ENCODE data around the gene DUS2. TPM values are rescaled to one million over a fixed set of nuclear protein-coding genes. Genes with fewer than 3 reads are reported as not detected.
"Not testable (repeated sequence)": the region's sequence is repeated elsewhere in the genome, so short reads cannot be mapped to it uniquely, and the experiment has no call there.

Gene DUS2
- total and polyA plus RNA-seq, 7 donors, result 3.4 to 15.1 (median 9.5) TPM

DNA sequence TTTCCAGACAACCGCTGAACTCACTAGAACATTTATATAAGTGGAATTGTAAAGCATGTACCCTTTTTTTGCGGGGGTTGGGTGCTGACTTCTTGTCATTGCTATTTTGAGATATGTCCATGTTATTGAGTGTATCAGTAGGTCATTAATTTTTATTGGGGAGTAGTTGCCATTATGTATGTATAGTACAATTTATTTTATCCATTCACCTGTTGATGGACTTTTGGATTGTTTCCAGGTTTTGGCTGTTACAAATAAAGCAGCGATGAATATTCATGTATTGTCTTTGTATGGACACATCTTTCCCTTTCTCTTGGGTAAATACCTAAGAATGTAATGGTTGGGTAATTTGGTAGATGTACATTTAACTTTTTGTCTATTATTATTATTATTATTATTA is 74.8 kb downstream of the DUS2 start:
- no peak for ATAC-seq
- 88 to 94% (median 93%) methylated on average over 3 of the region's 3 CpGs for WGBS, 3 donors
- peaks cover 0 to 7% of the 10 kb centered on the region in 2 donors for H3K36me3 ChIP-seq (ENCODE audit: insufficient read depth in 1 of 2, low read depth in 1 of 2)
- H3K9me3 ChIP-seq, result no peaks in the 10 kb centered on the region
- peaks cover 67% of the 10 kb centered on the region for H3K4me1 ChIP-seq
- intact Hi-C loops (cut with DNase I), result loop anchor here in 1 of 2 donors (5.0 kb wide), 1 partner anchor 129 kb away; no protein-coding TSS in a partner anchor
- no peaks in the 10 kb centered on the region for H3K27me3 ChIP-seq (ENCODE audit: insufficient read depth in 3 of 3, low read length in 2 of 3)
- H3K4me3 ChIP-seq, result no peak overlapping the region
- peak overlapping the region; percentile 19 for H3K27ac ChIP-seq
- DNase-seq, result no peak
- TF ChIP-seq, protein P1, sequence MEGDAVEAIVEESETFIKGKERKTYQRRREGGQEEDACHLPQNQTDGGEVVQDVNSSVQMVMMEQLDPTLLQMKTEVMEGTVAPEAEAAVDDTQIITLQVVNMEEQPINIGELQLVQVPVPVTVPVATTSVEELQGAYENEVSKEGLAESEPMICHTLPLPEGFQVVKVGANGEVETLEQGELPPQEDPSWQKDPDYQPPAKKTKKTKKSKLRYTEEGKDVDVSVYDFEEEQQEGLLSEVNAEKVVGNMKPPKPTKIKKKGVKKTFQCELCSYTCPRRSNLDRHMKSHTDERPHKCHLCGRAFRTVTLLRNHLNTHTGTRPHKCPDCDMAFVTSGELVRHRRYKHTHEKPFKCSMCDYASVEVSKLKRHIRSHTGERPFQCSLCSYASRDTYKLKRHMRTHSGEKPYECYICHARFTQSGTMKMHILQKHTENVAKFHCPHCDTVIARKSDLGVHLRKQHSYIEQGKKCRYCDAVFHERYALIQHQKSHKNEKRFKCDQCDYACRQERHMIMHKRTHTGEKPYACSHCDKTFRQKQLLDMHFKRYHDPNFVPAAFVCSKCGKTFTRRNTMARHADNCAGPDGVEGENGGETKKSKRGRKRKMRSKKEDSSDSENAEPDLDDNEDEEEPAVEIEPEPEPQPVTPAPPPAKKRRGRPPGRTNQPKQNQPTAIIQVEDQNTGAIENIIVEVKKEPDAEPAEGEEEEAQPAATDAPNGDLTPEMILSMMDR (IDR thresholded peaks at IDR 0.05), result no peak

DNA sequence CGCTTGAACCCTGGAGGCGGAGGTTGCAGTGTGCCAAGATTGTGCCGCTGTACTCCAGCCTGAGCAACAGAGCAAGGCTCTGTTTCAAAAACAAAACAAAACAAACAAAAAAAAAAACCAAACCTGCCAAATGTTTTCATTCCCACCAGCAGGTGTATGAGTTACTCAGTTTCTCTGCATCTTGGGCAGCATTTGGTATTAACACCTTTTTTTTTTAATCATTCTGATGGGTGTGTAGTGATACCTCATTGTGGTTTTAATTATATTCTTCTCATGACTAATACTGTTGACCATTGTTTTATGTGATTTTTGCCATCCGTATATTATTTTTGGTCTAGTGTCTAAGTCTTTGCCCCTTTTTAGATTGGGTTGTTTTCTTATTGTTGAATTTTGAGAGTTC is 77.4 kb downstream of the DUS2 start:
- 66 to 85% (median 66%) methylated on average over 4 of the region's 4 CpGs for WGBS, 3 donors
- H3K36me3 ChIP-seq (ENCODE audit: insufficient read depth in 1 of 2, low read depth in 1 of 2), result peaks cover 0 to 7% of the 10 kb centered on the region in 2 donors
- intact Hi-C loops (cut with DNase I), result no loop called here
- peaks cover 49% of the 10 kb centered on the region for H3K4me1 ChIP-seq
- TF ChIP-seq, protein P1 (IDR thresholded peaks at IDR 0.05), result no peak
- no peak overlapping the region for H3K4me3 ChIP-seq
- H3K27me3 ChIP-seq (ENCODE audit: insufficient read depth in 3 of 3, low read length in 2 of 3), result no peaks in the 10 kb centered on the region
- no peak for ATAC-seq
- DNase-seq, result no peak
- H3K9me3 ChIP-seq, result no peaks in the 10 kb centered on the region
- H3K27ac ChIP-seq, result peak overlapping the region; percentile 13

DNA sequence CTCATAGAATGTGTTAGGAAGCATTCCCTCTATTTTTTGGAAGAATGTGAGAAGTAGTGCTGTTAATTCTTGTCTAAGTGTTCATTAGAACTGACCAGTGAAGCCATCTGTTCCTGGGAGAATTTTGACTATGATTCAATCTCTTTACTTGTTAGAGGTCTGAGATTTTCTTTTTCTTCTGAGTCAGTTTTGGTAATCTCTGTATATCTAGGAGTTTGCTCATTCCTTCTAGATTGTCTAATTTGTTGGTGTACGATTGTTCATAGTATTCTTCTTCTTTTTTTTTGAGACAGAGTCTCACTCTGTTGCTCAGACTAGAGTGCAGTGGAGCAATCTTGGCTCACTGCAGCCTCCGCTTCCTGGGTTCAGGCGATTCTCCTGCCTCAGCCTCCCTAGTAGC is 82.5 kb downstream of the DUS2 start:
- Histone ChIP-seq H3K9me3 (peaks cover 7% of the 10 kb centered on the region), H3K4me3 (no peak overlapping the region), H3K4me1 (peaks cover 18% of the 10 kb centered on the region), H3K27ac (no peak overlapping the region), H3K27me3 (ENCODE audit: insufficient read depth in 3 of 3, low read length in 2 of 3) (no peaks in the 10 kb centered on the region), H3K36me3 (ENCODE audit: insufficient read depth in 1 of 2, low read depth in 1 of 2) (no peaks in the 10 kb centered on the region)
- intact Hi-C loops (cut with DNase I), result no loop called here
- no peak for ATAC-seq
- WGBS, 3 donors, result 91 to 97% (median 96%) methylated on average over 3 of the region's 3 CpGs
- TF ChIP-seq, protein P1 (IDR thresholded peaks at IDR 0.05), result no peak
- no peak for DNase-seq

DNA sequence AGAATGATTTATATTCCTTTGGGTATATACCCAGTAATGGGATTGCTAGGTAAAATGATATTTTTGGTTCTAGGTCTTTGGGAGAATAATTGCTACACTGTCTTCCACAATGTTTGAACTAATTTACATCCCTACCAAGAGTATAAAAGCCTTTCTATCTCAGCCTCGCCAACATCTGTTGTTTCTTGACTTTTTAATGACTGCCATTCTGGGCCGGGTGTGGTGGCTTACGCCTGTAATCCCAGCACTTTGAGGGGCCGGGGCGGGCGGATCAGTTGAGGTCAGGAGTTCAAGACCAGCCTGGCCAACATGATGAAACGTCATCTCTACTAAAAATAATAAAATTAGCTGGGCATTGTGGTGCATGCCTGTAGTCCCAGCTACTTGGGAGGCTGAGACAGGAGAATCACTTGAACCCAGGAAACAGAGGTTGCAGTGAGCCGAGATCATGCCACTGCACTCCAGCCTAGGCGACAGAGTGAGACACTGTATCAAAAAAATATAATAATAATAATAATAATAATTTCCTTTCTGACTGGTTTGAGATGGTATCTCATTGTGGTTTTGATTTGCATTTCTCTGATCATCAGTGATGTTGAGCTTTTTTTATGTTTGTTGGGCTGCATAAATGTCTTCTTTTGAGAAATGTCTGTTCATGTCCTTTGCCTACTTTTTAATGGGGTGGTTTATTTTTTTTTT is 84.3 kb downstream of the DUS2 start:
- H3K27ac ChIP-seq; ATAC-seq; H3K27me3 ChIP-seq (ENCODE audit: insufficient read depth in 3 of 3, low read length in 2 of 3); DNase-seq; intact Hi-C loops (cut with DNase I); H3K36me3 ChIP-seq (ENCODE audit: insufficient read depth in 1 of 2, low read depth in 1 of 2); H3K4me3 ChIP-seq: not testable (repeated sequence)
- Histone ChIP-seq H3K9me3 (peaks cover 15% of the 10 kb centered on the region), H3K4me1 (peaks cover 16% of the 10 kb centered on the region)
- WGBS, 3 donors, result 78 to 82% (median 79%) methylated on average over 9 of the region's 9 CpGs

DNA sequence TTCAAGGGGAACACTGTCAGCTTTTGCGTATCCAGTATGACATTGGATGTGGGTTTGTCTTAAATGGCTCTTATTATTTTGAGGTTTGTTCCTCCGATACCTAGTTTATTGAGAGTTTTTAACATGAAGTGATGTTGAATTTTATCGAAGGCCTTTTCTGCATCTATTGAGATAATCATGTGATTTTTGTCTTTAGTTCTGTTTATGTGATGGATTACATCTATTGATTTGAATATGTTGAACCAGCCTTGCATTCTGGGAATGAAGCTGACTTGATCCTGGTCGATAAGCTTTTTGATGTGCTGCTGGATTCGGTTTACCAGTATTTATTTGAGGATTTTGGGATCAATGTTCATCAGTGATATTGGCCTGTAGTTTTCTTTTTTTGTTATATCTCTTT is 86.1 kb downstream of the DUS2 start:
- peaks cover 15% of the 10 kb centered on the region for H3K9me3 ChIP-seq
- H3K36me3 ChIP-seq (ENCODE audit: insufficient read depth in 1 of 2, low read depth in 1 of 2); DNase-seq; H3K4me3 ChIP-seq; H3K27ac ChIP-seq; intact Hi-C loops (cut with DNase I); H3K27me3 ChIP-seq (ENCODE audit: insufficient read depth in 3 of 3, low read length in 2 of 3); ATAC-seq: not testable (repeated sequence)
- 95 to 100% (median 98%) methylated on average over 5 of the region's 5 CpGs for WGBS, 3 donors
- H3K4me1 ChIP-seq, result peaks cover 11% of the 10 kb centered on the region

DNA sequence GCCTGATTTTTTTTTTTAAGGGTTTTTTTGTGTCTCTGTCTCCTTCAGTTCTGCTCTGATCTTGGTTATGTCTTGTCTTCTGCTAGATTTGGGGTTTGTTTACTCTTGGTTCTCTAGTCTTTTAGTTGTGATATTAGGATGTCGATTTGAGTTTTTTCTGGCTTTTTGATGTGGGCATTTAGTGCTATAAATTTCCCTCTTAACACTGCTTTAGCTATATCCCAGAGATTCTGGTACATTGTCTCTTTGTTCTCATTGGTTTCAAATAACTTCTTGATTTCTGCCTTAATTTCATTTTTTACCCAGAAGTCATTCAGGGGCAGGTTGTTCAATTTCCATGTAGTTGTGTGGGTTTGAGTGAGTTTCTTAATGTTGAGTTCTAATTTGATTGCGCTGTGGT is 87.5 kb downstream of the DUS2 start:
- Histone ChIP-seq H3K9me3 (peaks cover 15% of the 10 kb centered on the region), H3K4me1 (peaks cover 13% of the 10 kb centered on the region)
- H3K36me3 ChIP-seq (ENCODE audit: insufficient read depth in 1 of 2, low read depth in 1 of 2); H3K27me3 ChIP-seq (ENCODE audit: insufficient read depth in 3 of 3, low read length in 2 of 3); DNase-seq; H3K27ac ChIP-seq; H3K4me3 ChIP-seq; intact Hi-C loops (cut with DNase I); ATAC-seq: not testable (repeated sequence)
- 97 to 98% (median 98%) methylated on average over 2 of the region's 2 CpGs for WGBS, 3 donors

Measured in psoas muscle (tissue), 8 donors.